Bronchial epithelial cell (primary cell): ENCODE data around the gene SFXN5. TPM values are rescaled to one million over a fixed set of nuclear protein-coding genes. Genes with fewer than 3 reads are reported as not detected.
A peak's percentile ranks its signal among the peaks of the same experiment; 100 is the strongest.

ENCODE experiments used
- DNase-seq: peaks from one replicate; pipeline ENCODE4 v3.0.0-alpha.2; 2010; ENCODE audit warnings: low read depth
- FAIRE-seq: peaks from 2 replicates; lab custom pipeline; 2011; peaks lifted over from hg19 to GRCh38; lab: Jason Lieb, UNC
- H3K27me3 ChIP-seq: 2 replicates; pipeline ENCODE4 v1.5.1; 2011; ENCODE audit warnings: low read length; ENCODE audit not compliant: control insufficient read depth, insufficient read depth
- H3K36me3 ChIP-seq: 2 replicates; pipeline ENCODE4 v1.5.1; 2011; ENCODE audit warnings: low read length; ENCODE audit not compliant: control insufficient read depth, insufficient read depth
- H3K4me3 ChIP-seq: 2 replicates; pipeline ENCODE4 v1.5.1; 2011; ENCODE audit warnings: mild to moderate bottlenecking, low read depth, low read length, control low read depth
- total RNA-seq: library from RNA; depleted of rRNA; stranded (reverse); fragments of >200 nt; gene quantifications from 2 replicates; pipeline ENCODE4 v1.2.1, GENCODE V29; 2014
- TF ChIP-seq, protein P1 (sequence below): IDR thresholded peaks from 2 replicates; pipeline ENCODE4 v1.5.1; 2011; ENCODE audit warnings: mild to moderate bottlenecking, moderate library complexity, low read length, control low read depth, inconsistent platforms; ENCODE audit not compliant: insufficient read depth, severe bottlenecking

The SFXN5 gene
- total RNA-seq, 1 donor from 2014 or later = 5.3 TPM

DNA sequence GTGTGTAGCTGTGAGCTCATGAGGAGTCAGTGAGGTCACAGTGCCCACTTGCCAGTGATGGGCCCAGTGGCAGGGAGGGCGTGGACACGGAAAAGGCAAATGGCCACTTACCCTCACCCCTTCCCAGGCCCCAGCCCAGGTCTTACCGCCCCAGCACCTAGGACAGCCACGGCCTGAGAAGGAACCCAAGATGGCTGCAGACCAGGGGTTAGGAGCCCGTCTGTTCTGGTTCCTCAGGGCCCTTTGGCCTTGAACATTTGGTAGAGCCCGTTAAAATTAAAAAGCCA is 80.1 kb downstream of the SFXN5 start:
- no peak for FAIRE-seq

DNA sequence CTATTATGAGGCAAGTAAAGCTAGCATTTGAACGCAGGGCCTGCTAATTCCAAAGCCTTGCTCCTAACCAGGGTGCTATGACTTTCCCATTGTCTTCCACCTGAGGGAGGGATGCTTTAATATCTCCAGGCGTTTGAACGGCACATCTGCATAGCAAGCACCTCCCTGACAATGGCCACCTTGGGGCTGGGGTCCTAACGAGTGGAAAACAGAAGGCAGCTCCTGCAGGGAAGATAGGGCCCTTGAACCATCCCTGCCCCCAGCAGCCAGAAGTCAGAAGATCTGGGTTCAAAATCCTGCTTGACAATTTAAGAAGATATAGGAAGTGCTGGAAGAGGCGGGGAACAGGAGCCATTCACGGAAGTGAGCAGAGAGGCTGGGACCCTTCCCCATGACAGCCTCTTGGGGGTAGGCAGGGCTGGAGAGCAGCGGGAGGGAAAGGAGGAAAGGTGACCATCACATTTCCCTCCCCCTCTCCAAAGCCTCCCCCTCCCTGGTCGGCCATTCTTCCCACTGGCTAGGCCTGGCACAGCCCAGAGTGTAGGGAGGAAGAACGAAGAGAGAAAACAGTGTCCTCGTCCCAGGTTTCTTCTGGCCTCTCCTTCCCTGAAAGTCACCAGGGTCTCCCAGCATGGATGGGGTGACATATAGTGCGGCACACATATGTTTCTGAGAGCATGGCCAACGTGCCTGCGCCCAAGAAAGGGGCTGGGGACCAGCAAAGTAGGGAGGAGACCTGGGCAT is 80.6 kb downstream of the SFXN5 start:
- FAIRE-seq = peak; percentile 18
- DNase-seq = no peak
- TF ChIP-seq, protein P1, sequence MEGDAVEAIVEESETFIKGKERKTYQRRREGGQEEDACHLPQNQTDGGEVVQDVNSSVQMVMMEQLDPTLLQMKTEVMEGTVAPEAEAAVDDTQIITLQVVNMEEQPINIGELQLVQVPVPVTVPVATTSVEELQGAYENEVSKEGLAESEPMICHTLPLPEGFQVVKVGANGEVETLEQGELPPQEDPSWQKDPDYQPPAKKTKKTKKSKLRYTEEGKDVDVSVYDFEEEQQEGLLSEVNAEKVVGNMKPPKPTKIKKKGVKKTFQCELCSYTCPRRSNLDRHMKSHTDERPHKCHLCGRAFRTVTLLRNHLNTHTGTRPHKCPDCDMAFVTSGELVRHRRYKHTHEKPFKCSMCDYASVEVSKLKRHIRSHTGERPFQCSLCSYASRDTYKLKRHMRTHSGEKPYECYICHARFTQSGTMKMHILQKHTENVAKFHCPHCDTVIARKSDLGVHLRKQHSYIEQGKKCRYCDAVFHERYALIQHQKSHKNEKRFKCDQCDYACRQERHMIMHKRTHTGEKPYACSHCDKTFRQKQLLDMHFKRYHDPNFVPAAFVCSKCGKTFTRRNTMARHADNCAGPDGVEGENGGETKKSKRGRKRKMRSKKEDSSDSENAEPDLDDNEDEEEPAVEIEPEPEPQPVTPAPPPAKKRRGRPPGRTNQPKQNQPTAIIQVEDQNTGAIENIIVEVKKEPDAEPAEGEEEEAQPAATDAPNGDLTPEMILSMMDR = no peak

More for the DNA sequence above, 80.1 kb downstream of the SFXN5 start:
- Histone ChIP-seq H3K4me3 (no peak overlapping the region), H3K36me3 (peaks cover 2% of the 10 kb centered on the region), H3K27me3 (no peaks in the 10 kb centered on the region)
- TF ChIP-seq, protein P1 = no peak
- DNase-seq = no peak

DNA sequence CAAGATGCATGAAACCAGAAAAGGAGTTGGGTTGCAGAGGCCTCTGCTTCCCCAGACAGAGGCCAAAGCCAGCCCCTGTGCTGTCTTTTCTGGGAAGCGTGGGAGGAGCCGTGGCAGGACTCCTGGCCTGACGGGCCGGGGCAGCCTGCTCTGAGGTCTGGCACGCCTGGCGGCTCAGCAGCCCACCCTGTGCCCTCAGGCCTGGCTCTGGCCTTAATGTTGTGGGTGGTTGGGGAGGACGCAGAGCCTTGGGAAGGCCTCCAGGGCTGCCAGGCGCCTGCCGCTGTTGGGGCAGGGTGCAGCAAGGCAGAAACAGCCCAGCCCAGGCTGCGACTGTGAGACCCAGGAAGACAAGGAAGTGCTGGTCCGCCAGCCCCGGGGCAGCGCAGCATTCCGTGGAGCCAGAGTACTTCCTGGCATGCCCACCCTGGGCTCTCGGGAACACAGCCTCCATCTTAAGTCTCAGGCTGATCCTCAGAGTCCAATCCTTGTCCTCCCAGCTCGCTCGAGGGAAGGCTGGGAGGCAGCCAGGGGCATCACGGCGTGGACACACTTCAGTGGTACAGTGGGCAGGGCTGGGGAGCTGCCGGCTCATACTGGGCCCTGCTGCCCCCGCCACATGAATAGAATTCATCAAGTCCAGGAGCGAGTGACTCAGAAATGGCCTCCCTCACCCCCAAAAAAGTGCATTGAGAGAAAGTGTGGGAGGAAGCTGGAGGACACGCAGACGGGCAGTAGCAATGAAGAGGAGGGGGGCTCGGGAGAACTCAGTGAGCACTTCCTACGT is 81.5 kb downstream of the SFXN5 start:
- TF ChIP-seq, protein P1 = no peak
- Histone ChIP-seq H3K4me3 (no peak overlapping the region), H3K27me3 (no peaks in the 10 kb centered on the region), H3K36me3 (peaks cover 2% of the 10 kb centered on the region)
- FAIRE-seq = no peak
- DNase-seq = no peak

More for the DNA sequence above, 80.6 kb downstream of the SFXN5 start:
- H3K4me3 ChIP-seq = no peak overlapping the region
- no peaks in the 10 kb centered on the region for H3K27me3 ChIP-seq
- H3K36me3 ChIP-seq = peaks cover 2% of the 10 kb centered on the region

DNA sequence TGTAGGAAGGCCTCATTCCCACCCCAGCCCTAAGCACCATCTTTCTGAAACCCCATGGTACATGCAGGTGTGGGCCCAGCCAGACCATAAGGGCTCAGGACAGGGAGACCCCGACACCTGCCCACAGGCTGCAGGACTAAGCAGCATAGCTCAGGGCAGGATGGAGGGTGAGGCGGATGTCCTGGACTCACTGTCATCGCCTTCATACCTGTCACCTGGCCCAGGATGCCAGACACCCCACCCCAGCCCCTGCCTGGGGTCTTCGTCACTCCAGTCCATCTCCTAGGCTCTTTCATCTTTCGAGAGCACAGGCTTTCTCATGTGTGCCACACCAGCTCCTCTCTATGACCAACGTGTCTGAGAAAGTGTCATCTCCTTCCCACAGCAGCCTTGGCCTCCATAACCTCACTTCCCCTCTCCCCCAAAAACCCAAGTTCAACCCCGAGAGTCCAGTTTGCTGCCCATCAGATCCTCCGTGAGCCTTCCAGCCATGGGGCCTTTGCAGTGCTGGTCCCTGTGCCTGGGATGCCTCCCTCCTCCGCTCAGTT is 82.7 kb downstream of the SFXN5 start:
- H3K4me3 ChIP-seq = no peak overlapping the region
- no peak for FAIRE-seq
- TF ChIP-seq, protein P1 = no peak
- H3K36me3 ChIP-seq = peaks cover 2% of the 10 kb centered on the region
- no peak for DNase-seq
- no peaks in the 10 kb centered on the region for H3K27me3 ChIP-seq

DNA sequence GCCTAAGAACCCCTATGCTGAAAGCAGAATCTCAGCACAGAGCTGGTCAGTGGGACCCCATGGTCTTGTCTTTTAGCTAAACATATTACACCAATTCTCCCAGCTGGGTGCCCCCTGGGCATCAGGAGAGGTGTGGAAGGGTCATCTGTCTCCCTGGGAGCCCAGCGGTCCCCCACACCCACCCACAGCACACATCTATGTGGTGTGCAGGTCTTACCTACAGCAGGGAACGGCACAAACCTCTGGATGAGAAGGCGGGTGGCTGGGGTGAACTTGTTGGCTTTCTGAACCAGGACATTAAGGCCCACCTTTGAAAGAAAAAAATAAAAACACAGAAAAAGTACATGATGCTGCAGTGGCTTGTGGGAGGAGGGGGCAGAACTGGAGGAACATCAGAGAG is 83.5 kb downstream of the SFXN5 start:
- DNase-seq (no peak), FAIRE-seq (no peak)
- Histone ChIP-seq H3K36me3 (peaks cover 2% of the 10 kb centered on the region), H3K27me3 (no peaks in the 10 kb centered on the region), H3K4me3 (no peak overlapping the region)
- TF ChIP-seq, protein P1 = no peak
